Loucy (cell line): ENCODE results near the gene PRKCE.

ENCODE experiments used
- H2AFZ ChIP-seq: fragments of 200-600 bp; sonication (generic); 2 replicates; pipeline ENCODE4 v1.6.0; 2016; ENCODE audit warnings: antibody characterized with exemption, mild to moderate bottlenecking, low read length, moderate library complexity
- H3F3A ChIP-seq: fragments of 200-600 bp; 2 replicates; pipeline ENCODE4 v1.6.0; 2016; ENCODE audit warnings: antibody characterized with exemption, low read depth, mild to moderate bottlenecking
- H3K27me3 ChIP-seq: fragments of 200-600 bp; sonication (generic); 2 replicates; pipeline ENCODE4 v1.6.1; 2014; ENCODE audit warnings: low read length, mild to moderate bottlenecking; ENCODE audit not compliant: insufficient read depth, poor library complexity, severe bottlenecking
- H3K36me3 ChIP-seq: fragments of 200-600 bp; sonication (generic); 2 replicates; pipeline ENCODE4 v1.6.1; 2016; ENCODE audit warnings: low read length; ENCODE audit not compliant: insufficient read depth
- H3K4me1 ChIP-seq: fragments of 200-600 bp; sonication (generic); 2 replicates; pipeline ENCODE4 v1.5.1; 2014; ENCODE audit warnings: low read length, mild to moderate bottlenecking; ENCODE audit not compliant: insufficient read depth, poor library complexity, severe bottlenecking
- H3K4me2 ChIP-seq: fragments of 200-600 bp; sonication (generic); 2 replicates; pipeline ENCODE4 v1.6.0; 2014; ENCODE audit warnings: antibody characterized with exemption, low read length, low read depth, mild to moderate bottlenecking; ENCODE audit not compliant: poor library complexity, severe bottlenecking
- H3K4me3 ChIP-seq: fragments of 200-600 bp; sonication (generic); 2 replicates; pipeline ENCODE4 v1.5.1; 2014; ENCODE audit warnings: low read length, mild to moderate bottlenecking, mixed read lengths; ENCODE audit not compliant: poor library complexity, severe bottlenecking
- H3K79me2 ChIP-seq: fragments of 200-600 bp; sonication (generic); 2 replicates; pipeline ENCODE4 v1.6.1; 2014; ENCODE audit warnings: low read length; ENCODE audit not compliant: insufficient read depth
- H3K9ac ChIP-seq: fragments of 200-600 bp; sonication (generic); 2 replicates; pipeline ENCODE4 v1.6.0; 2014; ENCODE audit warnings: mild to moderate bottlenecking, low read depth, low read length, moderate library complexity; ENCODE audit not compliant: poor library complexity, severe bottlenecking
- H3K9me2 ChIP-seq: fragments of 200-600 bp; sonication (generic); replicated peaks from 2 replicates; pipeline ENCODE4 v1.6.1; 2016; ENCODE audit warnings: low read depth, low read length, mixed read lengths
- H3K9me3 ChIP-seq: fragments of 200-600 bp; sonication (generic); 2 replicates; pipeline ENCODE4 v1.6.1; 2014; ENCODE audit warnings: mild to moderate bottlenecking, antibody characterized with exemption, low read length, low read depth; ENCODE audit not compliant: insufficient read depth
- H4K20me1 ChIP-seq: fragments of 200-600 bp; sonication (generic); 2 replicates; pipeline ENCODE4 v1.6.0; 2014; ENCODE audit warnings: antibody characterized with exemption, low read length, mild to moderate bottlenecking; ENCODE audit not compliant: insufficient read depth, poor library complexity, severe bottlenecking
- CTCF ChIP-seq: fragments of 200-600 bp; sonication (generic); conservative IDR thresholded peaks from 2 replicates; pipeline ENCODE4 v1.5.1; 2014; ENCODE audit warnings: mild to moderate bottlenecking, antibody characterized with exemption, low read length
- EZH2phosphoT487 ChIP-seq: fragments of 200-600 bp; IDR thresholded peaks from 2 replicates; pipeline ENCODE4 v1.6.1; 2018; ENCODE audit warnings: antibody characterized with exemption, mild to moderate bottlenecking, moderate library complexity, borderline replicate concordance

Gene PRKCE

GRCh38 chr2:46170611-46171350, 519.3 kb downstream of the PRKCE start:
- Histone ChIP-seq H3K9ac (no peak overlapping the region), H3K4me2 (no peak overlapping the region), H4K20me1 (no peaks in the 10 kb centered on the region), H3K36me3 (no peaks in the 10 kb centered on the region; the same call in 1 of the 2 replicates), H3K79me2 (no peaks in the 10 kb centered on the region), H3K4me3 (no peak overlapping the region), H3K4me1 (peaks cover 20% of the 10 kb centered on the region), H3F3A (no peaks in the 10 kb centered on the region), H3K27me3 (no peaks in the 10 kb centered on the region), H3K9me3 (no peaks in the 10 kb centered on the region), H2AFZ (no peak overlapping the region), H3K9me2 (no peaks in the 10 kb centered on the region)
- TF ChIP-seq CTCF (no peak), EZH2phosphoT487 (no peak)

- no peaks in the 10 kb centered on the region for H3K27me3 ChIP-seq
- H3K79me2 ChIP-seq, result no peaks in the 10 kb centered on the region
- no peaks in the 10 kb centered on the region; the same call in 1 of the 2 replicates for H3K36me3 ChIP-seq
- H3K4me3 ChIP-seq, result no peak overlapping the region
- H3K4me2 ChIP-seq, result no peak overlapping the region
- TF ChIP-seq CTCF (no peak), EZH2phosphoT487 (no peak)
- H2AFZ ChIP-seq, result no peak overlapping the region
- no peaks in the 10 kb centered on the region for H3F3A ChIP-seq
- H3K9me2 ChIP-seq, result no peaks in the 10 kb centered on the region
- H3K4me1 ChIP-seq, result peaks cover 22% of the 10 kb centered on the region
- no peaks in the 10 kb centered on the region for H4K20me1 ChIP-seq
- H3K9me3 ChIP-seq, result no peaks in the 10 kb centered on the region
- no peak overlapping the region for H3K9ac ChIP-seq
These were observed 520.0 kb downstream of the PRKCE start for GRCh38 chr2:46171411-46171953.

GRCh38 chr2:46171996-46172546, 520.6 kb downstream of the PRKCE start:
- no peaks in the 10 kb centered on the region for H3K79me2 ChIP-seq

More at GRCh38 chr2:46171996-46172546, 520.6 kb downstream of the PRKCE start:
- Histone ChIP-seq H3K36me3 (no peaks in the 10 kb centered on the region; the same call in 1 of the 2 replicates), H3K4me3 (no peak overlapping the region), H3K9me2 (no peaks in the 10 kb centered on the region), H3K4me2 (no peak overlapping the region), H2AFZ (no peak overlapping the region), H3K4me1 (peaks cover 22% of the 10 kb centered on the region), H4K20me1 (no peaks in the 10 kb centered on the region), H3K27me3 (no peaks in the 10 kb centered on the region), H3F3A (no peaks in the 10 kb centered on the region), H3K9ac (no peak overlapping the region), H3K9me3 (no peaks in the 10 kb centered on the region)
- TF ChIP-seq CTCF, result no peak
- TF ChIP-seq EZH2phosphoT487, result no peak
